Panc1 (cell line): Measurements from ENCODE around the gene WDR36. TPM values are rescaled to one million over a fixed set of nuclear protein-coding genes. Genes with fewer than 3 reads are reported as not detected.

Source experiments
- ATAC-seq: fragments of 200-7000 bp; cut with Tn5 transposase; 2 replicates; pipeline ENCODE4 v1.9.1; 2020; ENCODE audit warnings: mild to moderate bottlenecking, moderate library complexity
- BruUV-seq: library from RNA; stranded (reverse); fragments of 400-500 nt; replicated peaks from 2 replicates; lab custom pipeline; 2021; lab: Mats Ljungman, UMichigan
- CTCF ChIA-PET: fragments of 300-600 bp; sonication (Branson Sonifier 250); formaldehyde crosslinking; loops from one replicate; lab custom pipeline; 2022; ENCODE audit warnings: antibody characterized with exemption; lab: Charles Lee
- POLR2A ChIA-PET: fragments of 300-600 bp; sonication (Branson Sonifier 250); formaldehyde crosslinking; loops from one replicate; lab custom pipeline; 2022; ENCODE audit warnings: antibody characterized with exemption; lab: Charles Lee
- DNase-seq: peaks from one replicate; pipeline ENCODE4 v3.0.0-alpha.2; 2010; ENCODE audit warnings: low read depth, low spot score
- H3K27ac ChIP-seq: 2 replicates; pipeline ENCODE4 v1.5.1; 2011; ENCODE audit warnings: mild to moderate bottlenecking, low read length, inconsistent platforms
- H3K27me3 ChIP-seq: fragments of 200-500 bp; sonication (Bioruptor generic); 2 replicates; pipeline ENCODE4 v1.6.0; 2014; ENCODE audit warnings: low read length, inconsistent platforms; ENCODE audit not compliant: control insufficient read depth, insufficient read depth
- H3K36me3 ChIP-seq: fragments of 200-500 bp; sonication (Bioruptor generic); 2 replicates; pipeline ENCODE4 v1.5.1; 2014; ENCODE audit warnings: inconsistent platforms, mild to moderate bottlenecking, low read length, moderate library complexity; ENCODE audit not compliant: control insufficient read depth, insufficient read depth
- H3K4me1 ChIP-seq: 2 replicates; pipeline ENCODE4 v1.5.1; 2011; ENCODE audit warnings: inconsistent platforms, mild to moderate bottlenecking, low read length, moderate library complexity; ENCODE audit not compliant: control insufficient read depth, insufficient read depth
- H3K4me3 ChIP-seq, 2 experiments: 2 replicates each; pipeline ENCODE4 v1.5.1; 2011 to 2012; ENCODE audit warnings: low read depth in 2 of 2, low read length in 2 of 2, mild to moderate bottlenecking in 2 of 2, inconsistent platforms in 1 of 2, moderate library complexity in 1 of 2
- H3K9me3 ChIP-seq: fragments of 200-500 bp; sonication (Bioruptor generic); 2 replicates; pipeline ENCODE4 v1.5.1; 2014; ENCODE audit warnings: low read depth, mild to moderate bottlenecking, inconsistent platforms, low read length, moderate library complexity; ENCODE audit not compliant: control insufficient read depth, insufficient read depth
- CTCF ChIP-seq: fragments of 450-650 bp; IDR thresholded peaks from 2 replicates; pipeline ENCODE4 v1.5.1; 2017; ENCODE audit warnings: mild to moderate bottlenecking
- POLR2AphosphoS5 ChIP-seq: IDR thresholded peaks from 2 replicates; pipeline ENCODE4 v1.6.1; 2012; ENCODE audit warnings: mild to moderate bottlenecking, low read depth, low read length, moderate library complexity
- REST ChIP-seq, 2 experiments: IDR thresholded peaks; 2 replicates each; pipeline ENCODE4 v1.6.1; 2011 to 2012; ENCODE audit warnings: low read depth in 2 of 2, control low read depth in 1 of 2, low read length in 1 of 2, mild to moderate bottlenecking in 1 of 2, moderate library complexity in 1 of 2; ENCODE audit not compliant: insufficient read depth in 1 of 2
- SIN3A ChIP-seq: IDR thresholded peaks from 2 replicates; pipeline ENCODE4 v1.6.1; 2012; ENCODE audit warnings: low read depth, mild to moderate bottlenecking, low read length, moderate library complexity, borderline replicate concordance; ENCODE audit not compliant: insufficient read depth
- TCF7L2 ChIP-seq: IDR thresholded peaks from 2 replicates; pipeline ENCODE4 v1.6.1; 2011; ENCODE audit warnings: mild to moderate bottlenecking, low read depth, low read length, inconsistent platforms
- in situ Hi-C: cut with HindIII; loops from 2 replicates; pipeline ENCODE4 v1.10.0; 2016; ENCODE audit warnings: low sequenced_read_pairs, low pct_unique_long_range_greater_than_20kb
- intact Hi-C: fragments of 100-400 bp; cut with micrococcal nuclease; formaldehyde crosslinking; loops from one replicate; pipeline ENCODE4 v1.10.0; 2022; ENCODE audit not compliant: unreplicated experiment
- total RNA-seq: library from RNA; stranded (reverse); gene quantifications from one replicate; pipeline ENCODE4 v1.2.1, GENCODE V29; 2021; ENCODE audit not compliant: unreplicated experiment

WDR36 gene
- total RNA-seq, 1 experiment from 2014 or later, result 33.9 TPM

GRCh38 chr5:111159845-111160244, 67.7 kb downstream of the WDR36 start:
- Histone ChIP-seq H3K27ac (no peak overlapping the region), H3K9me3 (no peaks in the 10 kb centered on the region), H3K4me3 (no peak overlapping the region), H3K4me1 (no peaks in the 10 kb centered on the region), H3K36me3 (no peaks in the 10 kb centered on the region), H3K27me3 (peaks cover 8% of the 10 kb centered on the region)
- ChIA-PET POLR2A (no interaction called here), CTCF (no interaction called here)
- in situ Hi-C loops (no loop called here), intact Hi-C loops (loop anchor here (2.0 to 10.0 kb wide), 3 partner anchors 119 to 987 kb away; no protein-coding TSS in a partner anchor)
- no peak for ATAC-seq
- no peak for TF ChIP-seq REST (IDR thresholded peaks at IDR 0.05; ENCODE audit: insufficient read depth in 1 of 2, low read depth in 2 of 2, low read length in 1 of 2)
- no peak; the same call in 1 of the 2 replicates for TF ChIP-seq CTCF
- no peak for TF ChIP-seq TCF7L2
- no peak for TF ChIP-seq POLR2AphosphoS5
- no peak for TF ChIP-seq SIN3A
- BruUV-seq, result no TSS peak
- DNase-seq, result no peak

- TF ChIP-seq POLR2AphosphoS5, result no peak
- no peak for TF ChIP-seq SIN3A
- no peak for TF ChIP-seq TCF7L2
- TF ChIP-seq REST (IDR thresholded peaks at IDR 0.05; ENCODE audit: insufficient read depth in 1 of 2, low read depth in 2 of 2, low read length in 1 of 2), result no peak
- no peak for TF ChIP-seq CTCF
- BruUV-seq, result no TSS peak
- CTCF ChIA-PET, result no interaction called here
- Histone ChIP-seq H3K27me3 (peaks cover 2% of the 10 kb centered on the region), H3K4me3 (no peak overlapping the region), H3K4me1 (no peaks in the 10 kb centered on the region), H3K27ac (no peak overlapping the region), H3K36me3 (no peaks in the 10 kb centered on the region), H3K9me3 (no peaks in the 10 kb centered on the region)
- intact Hi-C loops, result no loop called here
- ATAC-seq (no peak), DNase-seq (no peak)
- POLR2A ChIA-PET, result no interaction called here
- in situ Hi-C loops, result no loop called here
Measured at GRCh38 chr5:111163000-111163399, 70.9 kb downstream of the WDR36 start.
